B cell (primary cell): ENCODE data around the gene LMO7. TPM values are rescaled to one million over a fixed set of nuclear protein-coding genes. Genes with fewer than 3 reads are reported as not detected.
A peak's percentile ranks its signal among the peaks of the same experiment; 100 is the strongest.

Experiments used
- ATAC-seq: fragments of 200-7000 bp; cut with Tn5 transposase; one replicate; pipeline ENCODE4 v1.10.0; 2021; ENCODE audit warnings: low read depth, mild to moderate bottlenecking, moderate number of reproducible peaks, moderate library complexity
- CTCF ChIA-PET: fragments of 350-600 bp; sonication (Branson Sonifier 250); formaldehyde crosslinking; loops from one replicate; lab custom pipeline; 2021; ENCODE audit warnings: antibody characterized with exemption, inconsistent platforms; lab: Charles Lee
- POLR2A ChIA-PET: fragments of 350-600 bp; sonication (Branson Sonifier 250); formaldehyde crosslinking; loops from one replicate; lab custom pipeline; 2021; ENCODE audit warnings: antibody characterized with exemption; lab: Charles Lee
- DNase-seq: peaks from one replicate; pipeline ENCODE4 v3.0.0; 2013
- H2AFZ ChIP-seq: 2 replicates; pipeline ENCODE4 v1.6.1; 2012; ENCODE audit warnings: mild to moderate bottlenecking, low read depth, low read length; ENCODE audit not compliant: insufficient read depth, poor library complexity, severe bottlenecking
- H3K27ac ChIP-seq, 2 donors: 1 replicate in 1 of 2; 2 replicates in 1 of 2; pipeline ENCODE4 v1.5.1; 2012 to 2013; ENCODE audit warnings: low read length in 2 of 2, mild to moderate bottlenecking in 2 of 2, moderate library complexity in 1 of 2
- H3K27me3 ChIP-seq, 4 experiments: fragments of 200-600 bp in 1 of 4; sonication (generic) in 1 of 4; replicated peaks in 1 of 4; 1 replicate in 2 of 4; 2 replicates in 2 of 4; pipeline versions ENCODE4 v1.6.1 to v1.7.0; 2013 to 2016; ENCODE audit warnings: low read length in 3 of 4, mild to moderate bottlenecking in 2 of 4, mixed read lengths in 1 of 4, moderate library complexity in 1 of 4; ENCODE audit not compliant: insufficient read depth in 4 of 4, control insufficient read depth in 3 of 4; ENCODE audit errors: control extremely low read depth in 1 of 4
- H3K36me3 ChIP-seq, 2 experiments: replicated peaks in 1 of 2; 1 replicate in 1 of 2; 2 replicates in 1 of 2; pipeline versions ENCODE4 v1.6.1 to v1.7.1; 2013; ENCODE audit warnings: low read length in 1 of 2; ENCODE audit not compliant: insufficient read depth in 2 of 2, control insufficient read depth in 1 of 2; ENCODE audit errors: control extremely low read depth in 1 of 2, extremely low read depth in 1 of 2
- H3K4me1 ChIP-seq, 2 donors: fragments of 200-600 bp in 1 of 2; sonication (generic) in 1 of 2; 1 replicate in 1 of 2; 2 replicates in 1 of 2; pipeline versions ENCODE4 v1.5.1 to v1.6.1; 2013 to 2017; ENCODE audit warnings: low read length in 2 of 2; ENCODE audit not compliant: control insufficient read depth in 2 of 2, insufficient read depth in 2 of 2
- H3K4me2 ChIP-seq: replicated peaks from 2 replicates; pipeline ENCODE3; 2012; ENCODE audit warnings: mild to moderate bottlenecking, low read depth, low read length; ENCODE audit not compliant: poor library complexity, severe bottlenecking
- H3K4me3 ChIP-seq, 5 experiments: fragments of 200-600 bp in 1 of 5; sonication (generic) in 1 of 5; 1 replicate in 3 of 5; 2 replicates in 2 of 5; pipeline versions ENCODE4 v1.5.1 to v1.7.0; 2011 to 2016; ENCODE audit warnings: low read length in 4 of 5, mild to moderate bottlenecking in 4 of 5, low read depth in 2 of 5, control low read depth in 1 of 5, moderate library complexity in 1 of 5; ENCODE audit not compliant: insufficient read depth in 1 of 5; ENCODE audit errors: control extremely low read depth in 1 of 5, extremely low read depth in 1 of 5
- H3K79me2 ChIP-seq: fragments of 200-600 bp; sonication (generic); one replicate; pipeline ENCODE4 v1.6.0; 2016; ENCODE audit warnings: low read length; ENCODE audit not compliant: control insufficient read depth, insufficient read depth
- H3K9ac ChIP-seq: fragments of 200-600 bp; sonication (generic); 2 replicates; pipeline ENCODE4 v1.6.1; 2017; ENCODE audit warnings: mild to moderate bottlenecking, low read length, moderate library complexity
- H3K9me3 ChIP-seq, 3 donors: one replicate each; pipeline versions ENCODE4 v1.6.1 to v1.7.1; 2013; ENCODE audit warnings: low read length in 2 of 3; ENCODE audit not compliant: control insufficient read depth in 2 of 3, insufficient read depth in 1 of 3; ENCODE audit errors: control extremely low read depth in 1 of 3
- H4K20me1 ChIP-seq: 2 replicates; pipeline ENCODE4 v1.6.0; 2012; ENCODE audit warnings: mild to moderate bottlenecking, low read length; ENCODE audit not compliant: insufficient read depth, control insufficient read depth, poor library complexity, severe bottlenecking
- H3K27ac Mint-ChIP-seq: one replicate; pipeline ENCODE4 v1.8.0; 2021; ENCODE audit warnings: mixed read lengths
- H3K27me3 Mint-ChIP-seq: one replicate; pipeline ENCODE4 v1.8.0; 2021; ENCODE audit warnings: mixed read lengths
- H3K4me1 Mint-ChIP-seq: one replicate; pipeline ENCODE4 v1.8.0; 2021; ENCODE audit warnings: mixed read lengths
- H3K4me3 Mint-ChIP-seq: one replicate; pipeline ENCODE4 v1.8.0; 2021; ENCODE audit warnings: mixed read lengths
- H3K9me3 Mint-ChIP-seq: one replicate; pipeline ENCODE4 v1.8.0; 2022; ENCODE audit warnings: mixed read lengths; ENCODE audit not compliant: insufficient read depth
- CTCF ChIP-seq: fragments of 200-600 bp; IDR thresholded peaks from one replicate; pipeline ENCODE4 v1.8.0; 2022; ENCODE audit warnings: antibody characterized with exemption, mild to moderate bottlenecking
- EZH2 ChIP-seq: IDR thresholded peaks from 2 replicates; pipeline ENCODE4 v1.6.1; 2012; ENCODE audit warnings: borderline replicate concordance, low read depth, mild to moderate bottlenecking, moderate library complexity, low read length; ENCODE audit not compliant: insufficient read depth, poor library complexity, severe bottlenecking
- WGBS: methylation state at CpG from one replicate; pipeline ENCODE4 v1.1.5; 2013; ENCODE audit warnings: missing lambda C conversion rate; ENCODE audit not compliant: insufficient coverage; 5-methylcytosine and 5-hydroxymethylcytosine counted together
- intact Hi-C: fragments of 100-400 bp; cut with micrococcal nuclease; formaldehyde crosslinking; loops from one replicate; pipeline ENCODE4 v1.10.0; 2022
- polyA plus RNA-seq: library from polyadenylated mRNA; depleted of rRNA; stranded (reverse); fragments of >200 nt; gene quantifications from 2 replicates; pipeline ENCODE4 v1.2.3, GENCODE V29; 2012
- total RNA-seq, 2 donors: library from RNA; stranded (reverse); fragments of 120-200 nt in 1 of 2; gene quantifications; 1 replicate in 1 of 2; 2 replicates in 1 of 2; pipeline versions ENCODE4 v1.2.3 to v1.2.4, GENCODE V29; 2013 to 2022

Gene LMO7
- total and polyA plus RNA-seq, 2 donors (not counting 1 experiment from before 2014, with no cell fraction given), result 7.8 to 17.4 TPM

DNA sequence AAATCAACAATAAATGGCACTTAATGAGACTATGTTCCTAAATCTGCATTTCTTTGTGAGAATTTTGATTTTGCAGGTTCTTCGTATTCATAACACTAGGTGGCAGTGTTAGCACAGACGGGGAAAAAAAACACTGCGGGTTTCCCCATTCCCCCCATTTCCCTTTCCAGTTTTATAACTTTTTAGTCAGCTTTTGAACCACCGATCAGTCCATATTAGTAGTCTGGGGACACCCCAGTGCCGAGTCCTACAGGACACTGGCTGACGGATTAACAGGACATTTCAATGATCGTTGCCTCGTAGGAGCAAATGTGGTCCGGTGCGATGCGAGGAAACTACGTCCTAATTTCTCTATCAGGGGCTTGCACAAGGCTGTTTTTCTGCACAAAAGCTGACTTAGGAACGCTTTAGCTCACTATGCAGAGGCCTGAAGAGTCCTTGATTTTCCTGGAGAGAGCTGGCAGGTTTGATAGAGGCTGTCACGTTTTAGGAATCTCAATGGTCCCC is 234.3 kb downstream of the LMO7 start:
- H3K27me3 Mint-ChIP-seq, result peaks cover 30% of the 10 kb centered on the region
- peak overlapping the region; percentile 10 for H3K4me3 Mint-ChIP-seq
- H3K27ac ChIP-seq, result no peak overlapping the region
- ATAC-seq (no peak), DNase-seq (peak; percentile 37)
- H3K27ac Mint-ChIP-seq, result no peak overlapping the region
- H3K27me3 ChIP-seq, result peaks cover 0 to 8% (median 3%) of the 10 kb centered on the region in 4 experiments
- H3K36me3 ChIP-seq, result no peaks in the 10 kb centered on the region
- intact Hi-C loops, result loop anchor here (1.0 to 10.0 kb wide), 2 partner anchors 176 to 1033 kb away; no protein-coding TSS in a partner anchor
- no peaks in the 10 kb centered on the region for H3K9me3 Mint-ChIP-seq
- no peaks in the 10 kb centered on the region for H3K79me2 ChIP-seq
- ChIA-PET POLR2A (no interaction called here), CTCF (interaction anchor here (0.7 to 11.1 kb wide), 15 partner anchors 7 to 1110 kb away, joined by 3 to 292 read pairs (median 5); no protein-coding TSS in a partner anchor)
- H4K20me1 ChIP-seq, result no peaks in the 10 kb centered on the region
- H3K4me3 ChIP-seq, result peak overlapping the region in 1 of 5 experiments; percentile 7
- no peak for TF ChIP-seq EZH2
- peak; percentile 96 for TF ChIP-seq CTCF
- H2AFZ ChIP-seq, result peak overlapping the region; percentile 17
- H3K4me1 Mint-ChIP-seq, result peaks cover 3% of the 10 kb centered on the region
- H3K4me2 ChIP-seq, result peak overlapping the region; percentile 21
- H3K9ac ChIP-seq, result no peak overlapping the region
- H3K9me3 ChIP-seq, result no peaks in the 10 kb centered on the region
- no peaks in the 10 kb centered on the region for H3K4me1 ChIP-seq
- WGBS, result 45% methylated on average over 12 of the region's 14 CpGs

- H3K9ac ChIP-seq, result no peak overlapping the region
- no peaks in the 10 kb centered on the region for H3K4me1 ChIP-seq
- no peak for DNase-seq
- ChIA-PET CTCF (interaction anchor here (0.6 to 11.1 kb wide), 13 partner anchors 10 to 1109 kb away, joined by 3 to 292 read pairs (median 5); partner anchors contain the start of gene KCTD12), POLR2A (no interaction called here)
- no peak for TF ChIP-seq CTCF
- TF ChIP-seq EZH2, result no peak
- H3K4me3 ChIP-seq, result no peak overlapping the region
- intact Hi-C loops, result loop anchor here (10.0 kb wide), 1 partner anchor 176 kb away; no protein-coding TSS in a partner anchor
- H3K9me3 ChIP-seq, result no peaks in the 10 kb centered on the region
- no peak overlapping the region for H2AFZ ChIP-seq
- peaks cover 33% of the 10 kb centered on the region for H3K27me3 Mint-ChIP-seq
- peaks cover 3% of the 10 kb centered on the region for H3K4me1 Mint-ChIP-seq
- no peak for ATAC-seq
- no peak overlapping the region for H3K27ac Mint-ChIP-seq
- H3K4me3 Mint-ChIP-seq, result no peak overlapping the region
- H3K27me3 ChIP-seq, result peaks cover 0 to 11% (median 4%) of the 10 kb centered on the region in 4 experiments
- H3K79me2 ChIP-seq, result no peaks in the 10 kb centered on the region
- H4K20me1 ChIP-seq, result no peaks in the 10 kb centered on the region
- no peaks in the 10 kb centered on the region for H3K36me3 ChIP-seq
- H3K27ac ChIP-seq, result no peak overlapping the region
- H3K4me2 ChIP-seq, result no peak overlapping the region
- H3K9me3 Mint-ChIP-seq, result no peaks in the 10 kb centered on the region
- 89% methylated on average over 6 of the region's 6 CpGs for WGBS
Measured at GRCh38 chr13:75871059-75871458, 234.9 kb downstream of the LMO7 start.
